ENCODE results near the gene CDA.

The CDA gene

GRCh38 chr1:20618550-20618949, 29.7 kb downstream of the CDA start:
- no peak for DNase-seq

- DNase-seq: no peak
Observed at GRCh38 chr1:20619999-20620398, 31.1 kb downstream of the CDA start.

- no peak for DNase-seq
Observed at GRCh38 chr1:20621012-20621411, 32.1 kb downstream of the CDA start.

DNA sequence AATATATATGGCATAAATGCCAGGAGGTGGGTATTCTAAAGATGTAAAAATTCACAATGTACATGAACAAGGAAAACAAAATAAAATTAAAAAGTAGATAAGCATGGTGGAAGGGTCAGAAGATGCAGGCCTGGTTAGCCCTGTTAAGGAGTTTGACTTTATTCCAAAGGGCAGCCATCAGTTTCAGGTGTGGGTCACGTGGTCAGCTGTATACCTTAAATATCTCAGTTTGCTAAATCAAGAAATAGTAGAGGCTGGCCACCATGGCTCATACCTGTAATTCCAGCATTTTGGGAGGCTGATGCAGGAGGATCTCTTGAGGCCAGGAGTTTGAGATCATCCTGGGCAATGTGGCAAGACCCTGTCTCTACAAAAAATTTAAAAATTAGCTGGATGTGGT, 35.8 kb downstream of the CDA start:
- DNase-seq: no peak

DNA sequence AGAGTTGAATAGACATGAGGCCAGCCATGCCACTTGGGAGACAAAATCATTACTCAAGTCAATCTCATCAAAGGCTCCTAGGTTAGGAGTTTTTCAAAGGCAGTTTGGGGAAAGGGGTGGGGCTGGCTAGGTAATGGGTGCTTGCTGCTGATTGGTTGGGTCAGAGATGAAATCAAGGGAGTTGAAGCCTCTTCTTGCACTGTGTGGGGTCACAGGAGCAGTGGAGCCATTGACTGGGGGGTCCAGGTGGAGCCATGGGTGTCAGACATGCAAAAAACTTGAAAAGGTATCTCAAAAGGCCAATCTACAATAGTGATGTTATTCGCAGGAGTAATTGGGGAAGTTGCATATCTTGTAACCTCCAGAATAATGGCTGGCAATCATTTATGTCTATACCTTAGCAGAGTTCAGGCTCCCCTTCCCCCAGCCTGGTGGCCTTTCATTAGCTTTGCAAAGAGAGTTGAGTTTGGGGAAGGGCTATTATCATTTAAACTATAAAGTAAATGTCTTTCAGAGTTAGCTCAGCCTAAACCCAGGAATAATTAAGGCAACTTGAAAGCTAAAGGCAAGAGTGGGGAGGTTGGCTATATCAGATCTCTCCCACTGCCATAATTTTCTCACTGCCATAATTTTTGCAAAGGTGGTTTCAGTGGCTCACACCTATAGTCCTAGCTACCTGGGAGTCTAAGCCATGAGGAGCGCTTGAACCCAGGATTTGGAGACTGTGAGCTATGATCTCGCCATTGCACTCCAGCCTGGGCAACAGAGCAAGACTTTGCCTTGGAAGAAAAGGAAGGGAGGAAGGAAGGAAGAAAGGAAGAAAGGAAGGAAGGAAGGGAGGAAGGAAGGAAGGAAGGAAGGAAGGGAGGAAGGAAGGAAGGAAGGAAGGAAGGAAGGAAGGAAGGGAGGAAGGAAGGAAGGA, 36.5 kb downstream of the CDA start:
- no peak for DNase-seq

DNA sequence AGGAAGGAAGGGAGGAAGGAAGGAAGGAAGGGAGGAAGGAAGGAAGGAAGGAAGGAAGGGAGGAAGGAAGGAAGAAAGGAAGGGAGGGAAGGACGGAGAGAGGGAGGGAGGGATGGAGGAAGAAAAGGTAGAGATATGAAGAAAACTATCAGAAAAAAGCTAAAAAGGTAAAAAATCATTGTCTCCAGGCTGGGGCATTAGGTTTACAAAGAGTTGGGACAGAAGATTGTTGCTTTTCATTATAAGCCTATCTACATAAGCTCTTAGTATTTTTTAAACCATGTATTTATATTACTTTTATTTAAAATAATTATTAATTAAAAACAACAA, 37.2 kb downstream of the CDA start:
- no peak for DNase-seq

GRCh38 chr1:20626524-20626923, 37.6 kb downstream of the CDA start:
- no peak for DNase-seq

GRCh38 chr1:20630729-20631128, 41.8 kb downstream of the CDA start:
- DNase-seq: no peak

GRCh38 chr1:20632386-20632785, 43.5 kb downstream of the CDA start:
- DNase-seq: no peak

- peak; percentile 79 for DNase-seq
Observed at GRCh38 chr1:20633190-20634064, 44.5 kb downstream of the CDA start, which contains the start of gene PINK1. PINK1 (plus strand) TSS chr1:20633458; CDS start chr1:20633549, 91 bp downstream.

GRCh38 chr1:20634065-20634593, 45.2 kb downstream of the CDA start:
- DNase-seq: peak; percentile 20

DNA sequence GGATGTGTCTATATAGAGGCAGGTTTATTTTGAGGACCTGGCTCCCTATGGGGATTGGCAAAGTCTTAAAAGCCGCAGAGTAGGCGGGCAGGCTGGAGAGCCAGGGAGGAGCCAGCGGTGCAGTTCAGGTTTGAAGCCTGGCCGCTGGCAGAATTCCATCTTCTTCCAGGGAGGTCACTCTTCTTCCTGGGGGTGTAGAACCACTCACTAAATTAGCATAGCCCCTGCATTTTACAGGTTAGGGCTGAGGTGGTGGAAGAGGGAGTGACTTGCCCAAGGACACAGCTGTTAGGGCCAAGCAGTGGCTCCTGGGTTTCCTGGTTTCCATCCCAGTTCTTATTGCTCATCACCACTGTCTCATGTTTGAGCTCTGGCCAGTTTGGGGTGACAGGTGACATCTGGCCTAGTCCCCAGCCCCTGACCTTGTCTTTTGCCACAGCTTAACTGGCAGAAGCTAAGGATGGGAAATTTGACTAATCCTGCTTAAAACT, 45.7 kb downstream of the CDA start:
- DNase-seq: peak; percentile 30

GRCh38 chr1:20636785-20637347, 48.0 kb downstream of the CDA start:
- DNase-seq: no peak

- DNase-seq: peak; percentile 68
Observed at GRCh38 chr1:20640183-20640597, 51.3 kb downstream of the CDA start.

GRCh38 chr1:20641975-20642374, 53.1 kb downstream of the CDA start:
- DNase-seq: no peak

DNA sequence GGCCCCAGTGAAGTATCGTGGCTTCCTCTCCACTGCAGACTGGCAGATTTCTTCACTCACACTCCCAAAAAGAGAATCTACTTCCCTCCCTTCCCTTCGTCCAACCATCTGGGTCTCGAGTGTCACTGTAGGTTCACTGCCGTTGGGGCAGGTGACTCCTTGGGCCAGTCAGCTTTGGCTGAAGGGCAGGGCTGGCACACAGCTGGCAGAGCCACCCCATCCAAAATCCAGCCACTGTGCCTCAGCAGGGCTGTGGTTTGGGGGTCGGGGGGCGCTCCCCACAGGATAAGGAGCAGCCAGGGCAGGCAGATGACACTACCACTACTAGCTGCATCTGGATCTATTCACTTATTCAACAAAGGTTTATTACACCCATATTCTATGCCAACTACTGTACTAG, 54.2 kb downstream of the CDA start:
- DNase-seq: no peak

DNA sequence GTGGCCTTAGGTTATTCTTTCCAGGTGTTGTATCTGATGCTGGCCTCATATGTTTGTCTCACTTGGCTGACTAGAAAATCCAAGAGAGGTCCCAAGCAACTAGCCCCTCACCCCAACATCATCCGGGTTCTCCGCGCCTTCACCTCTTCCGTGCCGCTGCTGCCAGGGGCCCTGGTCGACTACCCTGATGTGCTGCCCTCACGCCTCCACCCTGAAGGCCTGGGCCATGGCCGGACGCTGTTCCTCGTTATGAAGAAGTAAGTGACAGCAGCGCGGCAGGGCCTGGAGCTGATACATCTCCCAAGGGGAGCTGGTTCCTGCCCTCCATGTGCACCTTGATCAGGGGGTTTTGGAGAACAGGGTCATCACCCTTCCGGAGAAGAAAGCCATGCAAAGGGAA, 55.5 kb downstream of the CDA start:
- DNase-seq: no peak

GRCh38 chr1:20645414-20645813, 56.5 kb downstream of the CDA start:
- DNase-seq: no peak

GRCh38 chr1:20648438-20648837, 59.5 kb downstream of the CDA start:
- DNase-seq: no peak

- no peak for DNase-seq
Observed at GRCh38 chr1:20648946-20649345, 60.0 kb downstream of the CDA start.

DNA sequence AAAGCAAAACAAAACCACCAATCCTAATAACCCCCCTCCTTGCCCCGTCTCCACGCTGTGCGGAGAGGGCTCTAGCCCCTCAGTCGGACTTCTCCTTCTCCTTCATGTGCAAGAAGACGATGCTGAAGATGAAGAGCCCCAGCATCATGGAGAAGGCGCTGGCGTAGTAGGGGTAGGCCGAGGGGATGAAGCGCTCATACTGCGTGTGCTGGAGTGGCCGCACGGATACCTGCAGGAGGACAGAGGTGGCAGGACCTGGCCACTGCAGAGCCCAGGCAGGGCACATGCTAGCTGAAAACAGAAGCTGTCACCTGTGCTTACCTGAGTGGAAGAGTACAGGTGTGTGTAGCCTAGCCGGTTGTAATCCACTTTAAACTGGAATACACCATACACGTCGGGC, 63.4 kb downstream of the CDA start:
- DNase-seq: no peak

DNA sequence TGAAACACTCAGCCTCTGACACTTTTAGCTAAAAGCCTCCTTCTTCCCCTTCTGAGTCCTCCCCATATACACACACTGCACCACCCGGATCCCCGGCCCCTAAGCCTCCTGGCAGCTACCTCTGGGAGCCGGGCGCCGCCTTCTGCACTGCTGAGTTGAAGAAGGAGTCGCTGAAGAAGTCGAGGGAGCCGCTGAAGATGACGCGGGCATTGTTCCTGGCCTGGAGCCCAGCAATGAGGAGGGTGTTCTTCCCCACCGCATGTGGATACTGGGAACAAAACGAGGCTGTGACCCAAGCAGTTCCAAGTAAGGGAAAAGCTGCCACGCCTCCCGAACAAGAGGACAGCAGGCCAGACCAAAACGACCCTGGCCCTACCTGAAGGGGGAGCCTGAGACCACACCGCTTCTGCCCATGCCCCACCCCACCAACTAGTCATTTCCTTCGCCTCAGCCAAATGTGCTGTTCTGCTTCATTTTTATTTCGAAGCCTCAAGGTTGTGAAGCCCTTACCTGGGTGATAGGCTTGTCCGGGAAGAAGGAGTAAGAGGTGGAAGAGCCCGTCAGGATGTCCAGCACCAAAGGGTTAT, 65.3 kb downstream of the CDA start:
- DNase-seq: no peak

GRCh38 chr1:20657024-20657423, 68.1 kb downstream of the CDA start:
- DNase-seq: no peak
